Breast epithelium (tissue), 3 donors: ENCODE data around the gene ELOVL6.

Source experiments
- POLR2A ChIP-seq: fragments of 450-650 bp; IDR thresholded peaks from one replicate; pipeline ENCODE4 v1.6.1; 2016; ENCODE audit warnings: antibody characterized with exemption, mild to moderate bottlenecking, moderate library complexity
- POLR2AphosphoS5 ChIP-seq, 3 donors: sonication (generic); formaldehyde crosslinking; IDR thresholded peaks; one replicate each; pipeline ENCODE4 v1.6.1; 2017; ENCODE audit warnings: antibody characterized with exemption in 3 of 3
- TF ChIP-seq, protein P1 (sequence below), 3 donors: fragments of 450-650 bp; IDR thresholded peaks; one replicate each; pipeline ENCODE4 v1.5.1; 2016 to 2017; ENCODE audit warnings: antibody characterized with exemption in 3 of 3, mild to moderate bottlenecking in 3 of 3, moderate library complexity in 3 of 3

DNA sequence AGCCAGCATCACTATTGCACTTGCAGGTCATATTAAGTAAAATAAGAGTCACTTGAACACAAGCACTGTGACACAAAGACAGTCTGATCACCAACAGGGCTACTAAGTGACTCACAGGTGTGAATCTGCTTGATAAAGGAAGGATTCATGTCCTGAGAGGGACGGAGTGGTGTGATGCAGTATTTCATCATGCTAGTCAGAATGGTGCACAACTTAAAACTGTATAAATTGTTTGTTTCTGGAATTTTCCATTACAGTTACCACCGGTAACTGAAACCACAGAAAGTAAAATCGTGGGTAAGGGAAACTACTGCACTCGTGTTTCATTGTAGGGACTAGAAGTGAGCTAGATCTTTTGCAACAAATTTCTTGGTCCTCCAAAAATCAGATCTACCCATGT is 109.7 kb downstream of the ELOVL6 start:
- TF ChIP-seq, protein P1, sequence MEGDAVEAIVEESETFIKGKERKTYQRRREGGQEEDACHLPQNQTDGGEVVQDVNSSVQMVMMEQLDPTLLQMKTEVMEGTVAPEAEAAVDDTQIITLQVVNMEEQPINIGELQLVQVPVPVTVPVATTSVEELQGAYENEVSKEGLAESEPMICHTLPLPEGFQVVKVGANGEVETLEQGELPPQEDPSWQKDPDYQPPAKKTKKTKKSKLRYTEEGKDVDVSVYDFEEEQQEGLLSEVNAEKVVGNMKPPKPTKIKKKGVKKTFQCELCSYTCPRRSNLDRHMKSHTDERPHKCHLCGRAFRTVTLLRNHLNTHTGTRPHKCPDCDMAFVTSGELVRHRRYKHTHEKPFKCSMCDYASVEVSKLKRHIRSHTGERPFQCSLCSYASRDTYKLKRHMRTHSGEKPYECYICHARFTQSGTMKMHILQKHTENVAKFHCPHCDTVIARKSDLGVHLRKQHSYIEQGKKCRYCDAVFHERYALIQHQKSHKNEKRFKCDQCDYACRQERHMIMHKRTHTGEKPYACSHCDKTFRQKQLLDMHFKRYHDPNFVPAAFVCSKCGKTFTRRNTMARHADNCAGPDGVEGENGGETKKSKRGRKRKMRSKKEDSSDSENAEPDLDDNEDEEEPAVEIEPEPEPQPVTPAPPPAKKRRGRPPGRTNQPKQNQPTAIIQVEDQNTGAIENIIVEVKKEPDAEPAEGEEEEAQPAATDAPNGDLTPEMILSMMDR (IDR thresholded peaks at IDR 0.05): no peak
- TF ChIP-seq POLR2A (no peak), POLR2AphosphoS5 (IDR thresholded peaks at IDR 0.05) (no peak)
